NCI-H1105 treated with DMSO at 0.1 percent for 48 hours (cell line): ENCODE results near the gene SEC14L3.

Source experiments
- DNase-seq: peaks from one replicate; lab custom pipeline; 2025; lab: John Stamatoyannopoulos, UW

The SEC14L3 gene

DNA sequence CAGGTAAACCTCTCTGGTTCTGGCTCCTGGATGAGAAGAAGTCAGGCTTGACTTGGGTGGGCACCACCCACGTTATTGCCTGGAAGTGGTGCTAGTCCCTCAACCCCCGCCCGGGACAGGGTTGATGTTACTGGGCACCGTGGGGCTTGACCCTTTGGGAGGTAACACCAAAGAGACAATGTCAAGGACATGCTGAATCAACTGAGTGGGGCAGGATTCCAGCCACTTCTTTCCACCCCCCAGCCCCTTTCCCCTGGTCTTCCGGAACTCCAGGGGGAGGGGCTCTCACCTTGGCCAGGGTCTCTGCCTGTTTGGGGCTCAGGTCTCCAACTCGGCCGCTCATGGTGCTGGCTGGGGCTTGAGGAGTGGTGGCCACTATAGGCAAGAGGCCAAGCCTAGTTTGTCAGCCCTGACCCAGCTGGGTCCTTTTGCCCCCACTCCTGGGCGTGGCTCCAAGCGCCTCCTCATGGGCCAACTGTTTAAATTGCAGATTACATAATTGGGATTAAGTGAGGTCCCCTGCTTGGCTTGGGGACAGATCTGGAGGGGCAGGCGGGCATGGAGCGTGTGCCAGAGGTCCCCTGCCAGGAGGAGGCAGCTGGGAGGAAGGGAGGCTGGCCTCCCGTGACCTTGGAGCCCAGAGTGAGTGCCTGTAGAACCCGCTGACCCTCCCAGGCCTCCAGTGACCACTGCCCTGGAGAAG is at the start of gene SEC14L3:
Gene SEC14L3, minus strand, starts transcription at position 402 of the 703 bp plus-strand sequence. Its CDS starts 59 bp downstream, at position 343.
- DNase-seq, result no peak

DNA sequence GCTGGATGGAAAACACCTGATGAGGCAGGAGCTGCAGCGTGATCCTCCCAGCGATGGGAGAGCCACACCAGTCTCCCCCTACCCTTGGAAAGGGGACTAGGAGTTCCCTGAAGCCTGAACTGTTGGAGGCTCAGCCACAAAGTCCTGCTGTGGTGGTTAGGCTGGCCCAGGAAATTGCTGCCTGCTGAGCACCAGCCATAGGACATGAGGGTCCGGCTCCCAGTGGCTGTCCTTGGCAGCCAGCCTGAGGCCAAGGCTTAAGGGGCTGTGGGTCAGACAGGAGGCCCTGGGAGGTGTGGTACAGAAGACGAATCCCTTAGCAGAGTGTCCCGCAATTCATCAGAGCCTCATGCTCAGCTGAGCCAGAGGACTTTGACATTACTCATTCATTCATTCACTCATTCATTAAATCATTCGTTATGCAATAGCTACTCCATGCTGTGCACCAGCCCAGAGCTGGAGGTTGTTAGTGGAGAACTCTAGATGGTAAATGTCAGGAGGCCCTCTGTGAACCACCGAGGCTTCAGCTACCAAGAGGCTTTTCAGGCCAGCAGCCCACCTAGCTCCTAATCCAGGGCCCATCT is 48.1 kb upstream of the SEC14L3 start:
- no peak for DNase-seq

DNA sequence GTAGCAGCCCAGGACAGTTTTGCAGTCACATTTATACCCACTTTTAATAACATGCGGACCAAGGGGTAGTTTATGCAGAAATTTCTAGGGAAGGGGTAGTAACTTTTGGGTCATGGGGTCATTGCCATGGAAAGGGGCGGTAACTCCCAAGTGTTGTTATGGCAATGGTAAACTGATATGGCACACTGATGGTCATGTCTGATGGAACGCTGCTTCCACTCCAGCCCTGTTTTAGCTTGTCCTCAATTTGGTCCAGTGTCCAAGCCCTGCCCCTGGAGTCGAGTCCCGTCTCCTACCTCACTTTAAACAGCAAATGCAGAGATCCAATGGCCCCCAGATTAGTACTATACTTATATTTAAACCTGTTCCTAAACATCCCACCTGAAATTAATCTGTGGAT is 44.9 kb upstream of the SEC14L3 start:
- no peak for DNase-seq

- no peak for DNase-seq
Observed at GRCh38 chr22:30516273-30516672, 44.5 kb upstream of the SEC14L3 start.

DNA sequence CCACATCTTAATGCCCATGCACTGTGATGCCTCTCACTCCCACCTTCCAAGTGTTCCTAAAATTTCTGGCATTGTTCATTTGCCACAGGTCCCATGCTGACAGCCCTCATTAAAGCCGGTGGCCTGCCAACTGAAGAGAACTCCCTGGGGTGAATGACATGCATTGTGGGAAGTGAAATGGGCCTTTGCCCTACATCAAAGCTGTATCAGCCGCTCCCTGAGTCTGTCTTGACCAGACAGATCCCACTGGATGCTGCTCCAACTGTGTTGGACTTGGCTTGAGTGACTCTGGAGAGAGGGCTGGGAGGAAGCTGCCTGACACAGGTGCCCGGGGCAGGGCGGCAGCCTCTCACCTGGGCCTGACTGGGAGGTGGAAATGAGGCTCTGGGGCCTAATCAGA is 42.4 kb upstream of the SEC14L3 start:
- DNase-seq, result no peak

GRCh38 chr22:30513462-30513861 is 41.6 kb upstream of the SEC14L3 start:
- no peak for DNase-seq

GRCh38 chr22:30511911-30512310 is 40.1 kb upstream of the SEC14L3 start:
- DNase-seq, result no peak

DNA sequence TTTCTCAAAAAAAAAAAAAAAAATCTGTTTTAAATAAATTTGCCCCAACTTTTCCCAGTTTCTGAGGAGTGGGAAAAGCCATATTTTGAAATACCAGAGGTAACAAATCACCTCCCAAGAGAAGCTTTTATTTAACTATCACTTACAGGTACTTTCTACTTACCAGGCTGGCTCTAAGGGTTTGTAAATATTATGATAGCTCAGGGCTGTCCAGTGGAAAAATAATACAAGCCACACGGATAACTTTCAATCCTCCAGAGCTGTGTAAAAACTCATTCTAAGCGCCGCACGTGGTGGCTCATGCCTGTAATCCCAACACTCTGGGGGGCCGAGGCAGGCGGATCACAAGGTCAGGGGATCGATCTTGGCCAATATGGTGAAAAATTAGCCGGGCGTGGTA is 39.3 kb upstream of the SEC14L3 start:
- no peak for DNase-seq

DNA sequence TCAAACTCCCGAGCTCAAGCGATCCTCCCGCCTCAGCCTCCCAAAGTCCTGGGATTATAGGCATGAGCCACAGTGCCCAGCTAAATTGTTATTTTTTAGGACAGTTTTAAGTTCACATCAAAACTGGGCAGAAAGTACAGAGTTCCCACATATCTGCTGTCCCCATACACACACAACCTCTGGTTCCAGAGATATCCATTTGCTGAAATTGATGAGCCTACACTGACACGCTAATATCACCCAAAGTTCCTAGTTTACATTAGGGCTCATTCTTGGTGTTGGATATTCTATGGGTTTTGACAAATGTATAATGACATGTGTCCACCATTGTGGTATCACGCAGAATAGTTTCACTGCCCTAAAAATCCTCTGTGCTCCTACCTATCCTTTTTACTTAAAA is 36.4 kb upstream of the SEC14L3 start:
- DNase-seq, result no peak

- no peak for DNase-seq
Observed at GRCh38 chr22:30507670-30508069, 35.9 kb upstream of the SEC14L3 start.

GRCh38 chr22:30506507-30506968 is 34.7 kb upstream of the SEC14L3 start:
- DNase-seq, result no peak

GRCh38 chr22:30503551-30503950 is 31.7 kb upstream of the SEC14L3 start:
- DNase-seq, result no peak

DNA sequence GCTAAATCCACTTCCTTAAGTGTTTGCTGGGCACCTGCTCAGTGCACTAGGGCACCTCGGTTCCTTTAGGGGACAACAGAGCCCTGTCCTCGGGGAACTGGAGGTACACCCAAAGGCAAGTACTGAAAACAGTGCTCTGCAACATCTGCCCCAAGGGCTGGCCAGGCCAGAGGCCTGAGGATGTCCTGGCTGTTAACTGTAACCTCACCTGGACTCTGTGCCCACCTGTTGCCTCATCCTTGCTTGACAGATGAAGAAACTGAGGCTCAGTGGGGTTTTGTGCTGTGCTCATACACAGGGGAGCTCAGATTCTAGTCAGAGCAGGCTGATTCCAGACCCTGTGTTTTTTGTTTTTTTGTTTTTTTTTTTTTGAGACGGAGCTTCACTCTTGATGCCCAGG is 31.1 kb upstream of the SEC14L3 start:
- DNase-seq, result no peak

DNA sequence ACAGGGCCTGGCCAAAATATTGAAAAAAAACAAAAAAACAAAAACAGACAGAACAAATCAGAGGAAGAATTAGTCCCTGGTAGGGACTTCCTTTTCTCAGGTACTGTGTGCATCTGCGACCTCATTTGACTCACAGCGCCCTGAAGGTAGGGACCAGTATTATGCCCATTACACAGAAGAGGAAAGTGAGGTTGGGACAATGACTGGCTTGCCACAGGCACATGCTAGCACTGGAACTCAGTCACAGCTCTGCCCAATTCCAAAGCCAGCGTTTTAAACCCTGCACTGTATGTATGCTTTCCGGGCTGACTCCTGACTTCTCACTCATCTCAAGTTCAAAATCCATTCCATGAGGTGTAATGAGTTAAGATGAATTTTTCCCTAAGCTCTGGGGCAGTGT is 30.3 kb upstream of the SEC14L3 start:
- no peak for DNase-seq

GRCh38 chr22:30500628-30501027 is 28.8 kb upstream of the SEC14L3 start:
- DNase-seq, result no peak

- DNase-seq, result no peak
Observed at GRCh38 chr22:30497466-30498150, 25.8 kb upstream of the SEC14L3 start.

DNA sequence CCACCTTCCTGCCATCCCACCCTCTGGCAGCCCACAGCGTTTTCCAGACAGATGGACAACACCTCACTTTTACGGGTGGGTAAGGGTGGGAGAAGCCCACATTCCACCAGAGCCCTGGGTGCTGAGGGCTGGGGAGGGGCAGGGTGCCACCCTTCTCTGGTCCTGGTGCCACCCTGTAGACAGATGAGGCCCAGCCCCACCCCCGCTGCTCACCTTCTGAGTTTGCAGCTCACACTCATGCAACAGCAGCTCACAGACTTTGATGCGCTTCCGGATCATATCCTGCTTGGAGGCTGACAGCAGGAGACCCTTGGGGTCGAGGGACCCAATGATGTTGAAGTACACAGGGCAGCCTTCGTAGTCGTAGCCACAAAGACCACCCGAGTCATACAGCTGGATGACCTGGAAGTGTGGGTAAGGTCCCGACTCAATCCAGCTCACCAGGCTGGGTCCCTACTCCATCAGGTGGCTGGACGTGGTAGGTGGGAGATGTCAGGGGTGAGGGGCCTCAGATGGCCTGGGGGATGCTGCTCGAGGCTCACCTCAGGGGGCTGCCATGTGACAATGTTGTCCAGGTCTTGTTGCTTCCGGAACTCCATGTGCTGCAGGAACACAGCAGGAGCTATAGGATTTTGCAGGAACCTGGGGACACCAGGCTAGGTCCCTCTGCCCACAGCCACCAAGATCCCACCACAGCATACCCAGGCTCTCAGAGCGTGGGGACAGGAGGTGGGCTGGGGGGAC is 23.4 kb upstream of the SEC14L3 start:
- no peak for DNase-seq

GRCh38 chr22:30492144-30492543 is 20.3 kb upstream of the SEC14L3 start:
- DNase-seq, result no peak

DNA sequence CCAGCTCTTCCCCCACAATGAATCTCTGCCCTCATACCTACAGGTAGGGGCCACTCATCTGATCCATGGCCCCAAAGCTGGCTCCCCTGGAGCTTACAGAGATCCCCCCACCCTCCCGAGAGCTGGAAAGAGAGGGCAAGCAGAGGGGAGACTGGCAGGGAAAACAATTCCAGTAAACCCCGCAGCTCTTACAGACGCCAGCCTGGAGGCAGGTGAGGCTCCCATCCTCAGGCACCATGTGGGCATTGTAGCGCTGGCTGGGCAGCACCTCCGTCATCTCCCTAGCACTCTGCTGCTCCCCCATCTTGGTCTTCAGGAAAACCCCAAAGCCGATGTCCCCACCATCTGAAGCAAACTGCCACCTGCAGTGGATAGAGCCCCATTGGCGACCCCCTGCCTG is 19.6 kb upstream of the SEC14L3 start:
- DNase-seq, result no peak

GRCh38 chr22:30490399-30490798 is 18.6 kb upstream of the SEC14L3 start:
- no peak for DNase-seq

GRCh38 chr22:30488121-30488520 is 16.3 kb upstream of the SEC14L3 start:
- no peak for DNase-seq

DNA sequence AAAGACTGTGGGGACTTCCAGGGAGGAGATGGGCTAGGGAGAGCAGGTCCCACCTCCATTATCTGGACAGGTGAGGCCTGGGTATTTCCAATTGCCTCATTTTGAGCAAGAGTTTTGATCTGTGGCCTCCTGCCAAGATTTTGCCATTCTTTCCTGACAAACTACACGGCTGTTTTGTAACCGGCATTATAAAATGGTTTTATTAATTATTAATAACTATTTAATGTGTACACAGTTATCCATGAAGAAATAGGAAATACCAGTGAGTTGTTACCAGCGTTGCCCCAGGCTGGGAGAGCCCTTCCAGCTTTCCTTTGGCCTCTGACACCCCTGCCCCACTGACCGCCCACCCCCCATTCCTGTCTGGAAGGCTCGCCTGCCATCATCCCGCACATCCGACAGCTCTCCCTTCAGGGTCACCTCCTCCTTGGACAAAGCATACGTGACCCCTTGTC is 14.9 kb upstream of the SEC14L3 start:
- DNase-seq, result no peak

- no peak for DNase-seq
Observed at GRCh38 chr22:30486118-30486517, 14.3 kb upstream of the SEC14L3 start.
